Suprapubic skin (tissue), 4 donors: Measurements from ENCODE around the gene NELL1. TPM values are rescaled to one million over a fixed set of nuclear protein-coding genes. Genes with fewer than 3 reads are reported as not detected.

Source experiments
- DNase-seq, 2 donors: peaks; one replicate each; pipeline ENCODE4 v3.0.0-alpha.2; 2019; ENCODE audit warnings: low spot score in 2 of 2
- H3K27ac ChIP-seq: fragments of 200-600 bp; sonication (generic); one replicate; pipeline ENCODE4 v1.5.1; 2019
- H3K27me3 ChIP-seq: fragments of 200-600 bp; sonication (generic); one replicate; pipeline ENCODE4 v1.5.1; 2019
- H3K36me3 ChIP-seq: fragments of 200-600 bp; sonication (generic); one replicate; pipeline ENCODE4 v1.5.1; 2019
- H3K4me1 ChIP-seq: fragments of 200-600 bp; sonication (generic); one replicate; pipeline ENCODE4 v1.5.1; 2019
- H3K4me3 ChIP-seq: fragments of 200-600 bp; sonication (generic); one replicate; pipeline ENCODE4 v1.5.1; 2019; ENCODE audit warnings: mild to moderate bottlenecking
- H3K9me3 ChIP-seq: fragments of 200-600 bp; sonication (generic); one replicate; pipeline ENCODE4 v1.5.1; 2019
- CTCF ChIP-seq, 2 donors: fragments of 200-600 bp in 1 of 2; fragments of 450-650 bp in 1 of 2; sonication (generic) in 1 of 2; IDR thresholded peaks; one replicate each; pipeline ENCODE4 v1.5.1; 2016 to 2019; ENCODE audit warnings: antibody characterized with exemption in 2 of 2, mild to moderate bottlenecking in 1 of 2, moderate library complexity in 1 of 2
- EP300 ChIP-seq: sonication (generic); formaldehyde crosslinking; IDR thresholded peaks from one replicate; pipeline ENCODE4 v1.6.1; 2017; ENCODE audit warnings: antibody characterized with exemption
- POLR2A ChIP-seq, 2 donors: fragments of 450-650 bp; IDR thresholded peaks; one replicate each; pipeline ENCODE4 v1.6.1; 2017; ENCODE audit warnings: antibody characterized with exemption in 2 of 2, mild to moderate bottlenecking in 2 of 2, moderate library complexity in 2 of 2
- POLR2AphosphoS5 ChIP-seq, 3 donors: sonication (generic); formaldehyde crosslinking; IDR thresholded peaks; one replicate each; pipeline ENCODE4 v1.6.1; 2017; ENCODE audit warnings: antibody characterized with exemption in 3 of 3
- WGBS: methylation state at CpG from one replicate; pipeline ENCODE4 v1.1.5; 2018; 5-methylcytosine and 5-hydroxymethylcytosine counted together
- total RNA-seq, 4 donors: library from RNA; depleted of rRNA; stranded (reverse); fragments of >200 nt; gene quantifications; one replicate each; pipeline ENCODE4 v1.1.0, GENCODE V29; 2016

Gene NELL1
- total RNA-seq, 4 donors from 2014 or later: 0.18 to 3.9 TPM; not detected in 2

GRCh38 chr11:21105196-21105917 lies 436.0 kb downstream of the NELL1 start:
- 48% methylated on average over 5 of the region's 5 CpGs for WGBS

GRCh38 chr11:21109341-21109740 lies 440.0 kb downstream of the NELL1 start:
- no peaks in the 10 kb centered on the region for H3K9me3 ChIP-seq
- no peaks in the 10 kb centered on the region for H3K27me3 ChIP-seq
- H3K4me3 ChIP-seq: no peak overlapping the region
- H3K4me1 ChIP-seq: no peaks in the 10 kb centered on the region
- no peak overlapping the region for H3K27ac ChIP-seq
- 78% methylated on average over 2 of the region's 2 CpGs for WGBS
- DNase-seq: no peak
- TF ChIP-seq POLR2AphosphoS5 (IDR thresholded peaks at IDR 0.05) (no peak), POLR2A (IDR thresholded peaks at IDR 0.05) (no peak), EP300 (no peak), CTCF (IDR thresholded peaks at IDR 0.05) (no peak)
- H3K36me3 ChIP-seq: no peaks in the 10 kb centered on the region

More at GRCh38 chr11:21105196-21105917, 436.0 kb downstream of the NELL1 start:
- no peak overlapping the region for H3K4me3 ChIP-seq
- DNase-seq: no peak
- no peaks in the 10 kb centered on the region for H3K36me3 ChIP-seq
- no peaks in the 10 kb centered on the region for H3K4me1 ChIP-seq
- no peaks in the 10 kb centered on the region for H3K27me3 ChIP-seq
- H3K9me3 ChIP-seq: no peaks in the 10 kb centered on the region
- TF ChIP-seq POLR2AphosphoS5 (IDR thresholded peaks at IDR 0.05): no peak
- no peak for TF ChIP-seq POLR2A (IDR thresholded peaks at IDR 0.05)
- TF ChIP-seq CTCF (IDR thresholded peaks at IDR 0.05): no peak
- TF ChIP-seq EP300: no peak
- H3K27ac ChIP-seq: no peak overlapping the region

DNA sequence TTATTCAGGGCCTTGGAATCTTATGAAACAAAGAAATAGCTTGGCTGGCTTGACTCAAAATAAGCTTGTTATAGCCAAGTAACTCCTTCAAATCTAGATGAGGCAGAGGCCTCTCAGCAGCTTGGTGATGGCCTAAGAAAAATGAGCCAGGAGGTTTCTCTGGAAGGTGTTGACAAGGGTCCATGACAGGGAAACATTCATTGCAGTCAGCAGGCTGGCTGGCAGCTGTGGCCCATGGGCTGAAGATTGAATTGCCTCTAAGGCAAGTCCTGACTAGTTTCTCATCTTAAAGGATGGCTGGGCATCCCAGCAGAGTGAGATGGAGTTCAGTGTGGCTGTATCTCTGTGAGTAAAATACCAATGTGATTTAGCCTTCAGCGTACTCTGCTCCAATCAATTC lies 441.0 kb downstream of the NELL1 start:
- Histone ChIP-seq H3K36me3 (no peaks in the 10 kb centered on the region), H3K9me3 (no peaks in the 10 kb centered on the region), H3K27me3 (no peaks in the 10 kb centered on the region), H3K4me3 (no peak overlapping the region), H3K27ac (no peak overlapping the region), H3K4me1 (no peaks in the 10 kb centered on the region)
- no peak for DNase-seq
- WGBS: 87% methylated on average over 1 of the region's 1 CpG
- TF ChIP-seq POLR2AphosphoS5 (IDR thresholded peaks at IDR 0.05) (no peak), EP300 (no peak), POLR2A (IDR thresholded peaks at IDR 0.05) (no peak), CTCF (IDR thresholded peaks at IDR 0.05) (no peak)

GRCh38 chr11:21113876-21114275 lies 444.5 kb downstream of the NELL1 start:
- H3K4me1 ChIP-seq: no peaks in the 10 kb centered on the region
- H3K36me3 ChIP-seq: no peaks in the 10 kb centered on the region
- WGBS: 71% methylated on average over 3 of the region's 3 CpGs
- H3K27me3 ChIP-seq: no peaks in the 10 kb centered on the region
- no peak for DNase-seq
- no peak overlapping the region for H3K4me3 ChIP-seq
- TF ChIP-seq CTCF (IDR thresholded peaks at IDR 0.05): no peak
- no peaks in the 10 kb centered on the region for H3K9me3 ChIP-seq
- no peak overlapping the region for H3K27ac ChIP-seq

DNA sequence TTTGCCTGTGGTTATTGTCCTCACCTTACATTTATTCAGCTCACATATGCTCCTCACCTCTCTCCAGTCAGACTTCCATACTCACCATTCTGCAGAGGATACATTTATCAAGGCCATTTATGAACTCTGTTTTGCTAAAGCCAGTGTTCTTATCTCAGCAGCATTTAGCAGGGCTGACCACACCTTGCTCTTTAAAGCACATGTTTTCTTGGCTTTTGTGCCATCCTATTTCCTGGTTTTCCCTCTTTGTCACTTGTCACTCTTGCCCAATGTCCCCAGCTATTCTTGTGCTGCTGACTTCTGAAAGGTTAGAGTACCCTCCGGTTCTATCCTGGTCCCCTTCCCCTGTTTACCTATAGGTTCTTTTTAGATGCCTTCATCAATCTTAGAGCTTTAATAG lies 446.6 kb downstream of the NELL1 start:
- no peaks in the 10 kb centered on the region for H3K36me3 ChIP-seq
- WGBS: 92% methylated on average over 1 of the region's 1 CpG
- DNase-seq: no peak
- no peak overlapping the region for H3K4me3 ChIP-seq
- no peaks in the 10 kb centered on the region for H3K27me3 ChIP-seq
- no peak for TF ChIP-seq POLR2AphosphoS5 (IDR thresholded peaks at IDR 0.05)
- TF ChIP-seq POLR2A (IDR thresholded peaks at IDR 0.05): no peak
- no peak for TF ChIP-seq CTCF (IDR thresholded peaks at IDR 0.05)
- TF ChIP-seq EP300: no peak
- H3K9me3 ChIP-seq: no peaks in the 10 kb centered on the region
- H3K27ac ChIP-seq: no peak overlapping the region
- no peaks in the 10 kb centered on the region for H3K4me1 ChIP-seq
